Vagina (tissue), 2 donors: ENCODE measurements around the gene ZNF182.

ENCODE experiments used
- CTCF ChIP-seq, 3 experiments: fragments of 450-650 bp in 2 of 3; fragments of 200-600 bp in 1 of 3; sonication (generic) in 1 of 3; IDR thresholded peaks; one replicate each; pipeline ENCODE4 v1.5.1; 2017 to 2019; ENCODE audit warnings: antibody characterized with exemption in 3 of 3, mild to moderate bottlenecking in 2 of 3, moderate library complexity in 2 of 3
- POLR2AphosphoS5 ChIP-seq, 2 donors: sonication (generic); formaldehyde crosslinking; IDR thresholded peaks; one replicate each; pipeline ENCODE4 v1.9.0; 2017; ENCODE audit warnings: antibody characterized with exemption in 2 of 2, mild to moderate bottlenecking in 2 of 2, low read depth in 1 of 2; ENCODE audit not compliant: insufficient read depth in 1 of 2

GRCh38 chrX:47973235-47973634 is 30.6 kb downstream of the ZNF182 start:
- TF ChIP-seq CTCF (IDR thresholded peaks at IDR 0.05) = no peak
- no peak for TF ChIP-seq POLR2AphosphoS5 (IDR thresholded peaks at IDR 0.05; ENCODE audit: insufficient read depth in 1 of 2, low read depth in 1 of 2)
